HG02970 (cell line): Measurements from ENCODE around the gene SAG.
A peak's percentile ranks its signal among the peaks of the same experiment; 100 is the strongest.
"Not testable (repeated sequence)": the region's sequence is repeated elsewhere in the genome, so short reads cannot be mapped to it uniquely, and the experiment has no call there.

Source experiments
- ATAC-seq: cut with Tn5 transposase; IDR thresholded peaks from one replicate; pipeline ENCODE4 v1.9.1; 2021; ENCODE audit warnings: mild to moderate bottlenecking, moderate library complexity, moderate number of reproducible peaks; ENCODE audit not compliant: unreplicated experiment, low FRiP score

SAG gene

GRCh38 chr2:233328922-233329321, 21.3 kb downstream of the SAG start:
- no peak for ATAC-seq

DNA sequence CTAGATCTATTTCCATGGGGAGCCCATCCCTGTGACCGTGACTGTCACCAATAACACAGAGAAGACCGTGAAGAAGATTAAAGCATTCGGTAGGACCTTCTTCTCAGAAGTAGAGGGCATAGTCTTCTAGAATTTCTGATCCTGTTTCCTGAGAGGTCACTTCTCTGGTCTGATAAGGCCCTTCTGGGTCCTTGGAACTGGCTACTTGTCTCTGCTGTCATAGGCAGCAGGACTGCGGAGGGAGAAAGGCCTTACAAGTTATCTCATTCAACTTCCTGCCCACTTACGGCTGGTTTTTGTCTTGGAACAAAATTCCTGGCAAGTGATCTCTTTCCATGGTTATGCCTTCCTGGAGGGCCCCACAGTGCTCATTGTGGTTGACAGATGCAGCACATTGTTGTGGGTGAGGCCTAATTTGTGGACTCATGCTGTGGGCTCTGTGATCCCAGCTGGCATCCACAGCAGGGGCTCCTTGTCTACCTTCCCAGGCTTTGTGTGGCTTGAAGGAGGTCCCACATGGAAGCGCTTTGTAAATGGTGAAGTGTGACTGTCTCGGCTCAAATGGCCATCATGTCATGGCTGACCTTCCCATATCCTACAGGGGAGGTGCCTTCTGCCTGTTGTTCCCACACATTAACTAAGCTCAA, 22.0 kb downstream of the SAG start:
- ATAC-seq: no peak

DNA sequence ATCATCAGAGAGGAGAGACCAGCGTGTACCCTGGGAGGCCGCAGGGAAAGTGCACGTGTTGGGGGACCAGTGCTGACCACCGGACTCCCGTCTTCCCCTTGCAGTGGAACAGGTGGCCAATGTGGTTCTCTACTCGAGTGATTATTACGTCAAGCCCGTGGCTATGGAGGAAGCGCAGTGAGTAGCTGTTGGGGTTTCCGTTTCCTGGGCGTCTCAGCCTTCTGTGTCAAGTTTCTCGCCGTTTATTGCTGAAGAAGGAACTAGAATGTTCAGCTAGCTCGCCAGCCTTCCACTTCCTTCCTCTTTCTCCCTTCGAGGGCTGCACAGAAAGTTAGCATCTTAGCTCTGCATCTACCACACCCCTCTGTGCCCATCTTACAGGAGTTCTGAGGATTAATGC, 23.9 kb downstream of the SAG start:
- peak; percentile 66 for ATAC-seq

DNA sequence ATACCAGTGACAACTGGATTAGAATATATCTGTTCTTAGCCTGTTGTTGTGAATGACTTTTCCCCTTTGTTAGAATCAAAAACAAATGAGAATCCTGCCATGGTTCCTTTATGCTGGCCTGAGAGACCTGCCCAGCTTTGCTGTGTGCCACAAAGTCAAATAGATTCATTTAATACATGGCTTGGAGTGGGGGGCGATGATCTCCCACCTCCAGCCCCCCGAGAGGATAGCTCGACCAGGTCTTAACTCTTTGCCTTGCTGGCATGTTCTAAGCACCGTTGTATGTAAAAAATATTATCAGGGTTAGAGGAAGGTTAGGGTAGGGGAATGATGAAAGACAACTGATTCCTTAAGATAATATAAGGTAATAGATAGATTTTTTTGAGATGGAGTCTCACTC, 24.5 kb downstream of the SAG start:
- ATAC-seq: no peak

DNA sequence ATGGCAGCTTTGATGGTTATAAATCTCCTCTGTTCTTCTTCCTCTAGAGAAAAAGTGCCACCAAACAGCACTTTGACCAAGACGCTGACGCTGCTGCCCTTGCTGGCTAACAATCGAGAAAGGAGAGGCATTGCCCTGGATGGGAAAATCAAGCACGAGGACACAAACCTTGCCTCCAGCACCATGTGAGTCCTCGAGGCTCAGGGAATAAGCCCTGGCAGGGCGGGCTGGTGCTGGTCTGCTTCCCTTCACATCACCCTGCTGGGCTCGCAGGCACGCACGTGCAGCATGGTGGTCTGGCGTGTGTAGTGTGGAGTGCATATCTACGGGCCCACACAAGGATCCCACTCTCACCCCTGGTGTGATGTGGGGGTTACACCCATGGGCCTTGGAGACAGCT, 27.3 kb downstream of the SAG start:
- ATAC-seq: no peak

DNA sequence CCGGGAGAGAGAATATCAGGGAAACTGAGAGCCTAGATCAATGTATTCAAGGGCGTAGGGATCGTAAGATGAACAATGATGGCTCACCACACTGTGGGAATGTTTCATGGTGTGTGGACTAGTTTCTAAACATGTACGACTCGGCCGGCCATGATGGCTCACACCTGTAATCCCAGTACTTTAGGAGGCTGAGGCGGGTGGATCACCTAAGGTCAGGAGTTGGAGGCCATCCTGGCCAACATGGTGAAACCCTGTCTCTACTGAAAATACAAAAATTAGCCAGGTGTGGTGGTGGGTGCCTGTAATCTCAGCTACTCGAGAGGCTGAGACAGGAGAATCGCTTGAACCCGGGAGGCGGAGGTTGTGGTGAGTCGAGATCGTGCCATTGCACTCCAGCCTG, 28.5 kb downstream of the SAG start:
- not testable (repeated sequence) for ATAC-seq

- ATAC-seq: no peak
These were observed 28.9 kb downstream of the SAG start for GRCh38 chr2:233336541-233336940.

DNA sequence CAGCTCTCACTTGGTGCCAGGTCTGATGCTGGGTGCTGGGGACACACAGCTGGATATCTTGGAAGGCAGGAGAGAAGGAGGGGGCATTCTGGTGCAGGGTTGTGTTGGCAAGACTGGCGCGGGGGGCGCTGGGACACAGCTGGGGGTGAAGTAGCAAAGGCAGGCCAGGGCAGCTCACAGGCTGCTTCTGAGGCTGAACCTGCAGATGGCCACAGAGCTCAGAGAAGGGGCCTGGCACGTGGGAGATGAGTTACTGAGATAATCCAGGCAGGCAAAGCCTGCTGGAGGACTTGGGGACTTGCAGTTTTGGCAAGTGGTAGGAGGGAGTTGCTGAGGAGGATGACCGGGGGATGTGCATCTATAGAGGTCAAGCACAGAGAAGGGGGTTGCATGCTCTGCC, 30.4 kb downstream of the SAG start:
- ATAC-seq: no peak

DNA sequence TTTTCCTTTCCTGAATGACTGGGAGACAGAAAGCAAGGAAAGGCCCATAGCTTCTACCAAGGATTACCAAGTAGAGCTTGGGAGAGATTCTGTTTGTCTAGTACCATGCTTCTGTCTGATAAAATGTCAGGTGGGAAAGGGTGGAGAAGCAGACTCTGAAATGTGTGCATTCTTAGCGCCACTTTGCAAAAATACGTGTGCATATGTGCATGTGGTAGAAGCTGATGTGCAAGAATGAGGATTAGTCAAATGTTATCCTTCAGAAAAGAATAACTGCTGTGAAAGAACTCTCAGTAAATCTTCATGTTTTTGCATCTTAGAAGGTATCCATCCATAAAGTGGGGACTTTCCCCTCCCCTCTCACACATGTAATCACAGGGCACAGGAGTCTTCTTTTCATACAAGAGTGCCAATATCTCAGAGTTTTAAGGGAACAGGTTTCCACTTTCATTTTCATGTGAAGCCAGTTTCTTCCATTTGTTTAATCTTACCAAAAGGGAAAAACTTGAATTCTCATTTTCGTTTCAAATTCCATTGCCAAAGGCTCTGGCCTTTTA, 31.3 kb downstream of the SAG start:
- no peak for ATAC-seq

DNA sequence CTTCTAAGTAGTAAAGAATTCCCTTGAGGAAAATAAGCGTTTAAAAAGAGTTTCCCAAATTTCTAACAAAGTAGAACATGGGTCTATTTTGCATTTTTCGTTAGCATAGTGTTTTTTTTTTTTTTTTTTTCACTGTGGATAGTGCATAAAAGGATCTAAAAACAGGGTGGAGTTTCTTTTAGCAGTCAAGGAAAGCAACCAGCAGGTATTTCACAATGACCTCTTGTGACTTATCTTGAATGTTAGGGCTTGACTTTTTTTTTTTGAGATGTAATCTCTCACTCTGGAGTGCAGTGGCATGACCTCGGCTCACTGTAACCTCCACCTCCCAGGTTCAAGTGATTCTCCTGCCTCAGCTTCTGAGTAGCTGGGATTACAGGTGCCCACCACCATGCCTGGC, 31.8 kb downstream of the SAG start:
- ATAC-seq: no peak

GRCh38 chr2:233341296-233341695, 33.7 kb downstream of the SAG start:
- ATAC-seq: no peak

DNA sequence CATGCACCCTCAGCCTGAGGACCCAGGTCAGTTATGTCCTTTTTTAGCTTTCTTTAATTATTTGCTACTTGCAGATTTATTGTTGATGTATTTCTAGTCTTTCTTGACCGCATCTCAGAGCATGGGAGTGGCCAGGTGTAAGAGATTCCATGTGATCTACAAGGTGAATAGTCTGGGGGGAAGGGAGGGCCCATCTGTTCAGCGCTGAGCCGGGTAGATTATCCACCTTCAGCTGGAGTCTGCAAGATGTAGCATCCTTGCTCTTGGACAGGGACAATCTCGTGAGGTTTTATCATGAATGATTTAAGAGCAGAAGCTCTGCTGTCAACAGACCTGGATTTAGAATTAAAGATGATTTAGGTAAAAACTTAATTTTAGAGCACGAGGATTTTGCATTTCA, 34.7 kb downstream of the SAG start:
- ATAC-seq: no peak

DNA sequence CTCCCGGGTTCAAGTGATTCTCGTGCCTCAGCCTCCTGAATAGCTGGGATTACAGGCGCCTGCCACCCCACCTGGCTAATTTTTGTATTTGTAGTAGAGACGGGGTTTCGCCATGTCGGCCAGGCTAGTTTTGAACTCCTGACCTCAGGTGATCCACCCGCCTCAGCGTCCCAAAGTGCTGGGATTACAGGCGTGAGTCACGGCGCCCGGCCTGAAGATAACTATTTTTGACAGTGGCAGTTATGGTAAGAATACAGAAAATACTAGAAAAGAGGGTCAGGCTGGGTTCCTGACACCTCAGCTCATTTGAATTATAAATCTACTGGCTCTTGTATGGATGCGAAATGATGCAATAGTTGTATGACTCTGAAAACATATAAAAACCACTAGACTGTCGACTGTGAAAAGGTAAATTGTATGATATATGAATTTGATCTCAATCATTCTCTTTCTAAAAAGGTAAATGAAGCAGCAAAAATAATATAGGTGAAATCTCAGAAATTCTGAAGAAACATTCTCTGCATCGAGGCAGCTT, 35.6 kb downstream of the SAG start:
- no peak for ATAC-seq

- ATAC-seq: no peak
These were observed 38.8 kb downstream of the SAG start for GRCh38 chr2:233346376-233346775.

GRCh38 chr2:233346930-233347329, 39.3 kb downstream of the SAG start:
- no peak for ATAC-seq

DNA sequence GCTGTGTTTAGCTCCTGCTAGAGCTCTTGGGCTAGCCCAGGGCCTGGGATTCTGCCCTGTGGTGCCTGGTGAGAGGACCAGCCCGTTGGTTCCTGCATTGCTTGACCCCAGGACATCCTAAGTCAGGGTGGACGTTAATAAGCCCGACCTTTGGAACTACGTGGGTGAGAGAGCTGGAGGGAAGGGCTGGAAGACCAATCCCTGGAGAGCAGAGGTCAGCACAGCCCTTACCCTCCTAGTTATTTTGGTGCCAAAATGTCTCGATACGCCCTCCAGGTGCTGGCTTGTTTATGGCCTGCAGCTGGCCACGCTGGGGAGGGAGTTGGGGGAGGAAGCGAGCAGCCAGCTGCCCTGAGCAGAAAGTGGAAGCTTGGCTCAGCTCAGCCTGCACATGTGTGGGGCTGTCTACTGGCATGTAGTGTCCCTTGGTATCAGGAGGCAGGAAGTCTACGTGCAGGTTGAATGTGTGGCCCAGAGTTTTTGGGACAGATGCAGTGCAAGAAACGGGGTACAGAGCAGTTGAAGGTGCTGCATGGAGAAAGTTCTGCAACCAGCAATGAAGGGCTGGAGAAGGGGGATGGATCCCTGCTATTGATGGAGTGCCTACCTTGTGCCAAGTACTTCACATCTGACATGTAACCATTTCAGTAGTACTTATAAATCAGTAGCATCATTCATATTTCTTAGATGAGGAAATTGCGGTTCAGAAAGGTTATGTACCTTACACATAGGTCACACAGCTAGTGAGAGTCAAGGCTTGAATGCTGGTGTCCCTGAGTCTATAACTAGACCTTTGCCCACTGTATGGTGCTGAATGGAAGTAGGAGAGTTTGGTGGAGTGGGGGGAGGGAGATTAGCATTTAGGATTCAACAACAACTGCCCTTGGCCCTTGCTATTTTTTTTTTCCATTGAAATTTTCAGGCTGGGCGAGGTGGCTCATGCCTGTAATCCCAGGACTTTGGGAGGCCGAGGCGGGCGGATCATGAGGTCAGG, 41.7 kb downstream of the SAG start:
- ATAC-seq: no peak

GRCh38 chr2:233350708-233351107, 43.1 kb downstream of the SAG start:
- no peak for ATAC-seq

GRCh38 chr2:233351423-233351822, 43.8 kb downstream of the SAG start:
- no peak for ATAC-seq

DNA sequence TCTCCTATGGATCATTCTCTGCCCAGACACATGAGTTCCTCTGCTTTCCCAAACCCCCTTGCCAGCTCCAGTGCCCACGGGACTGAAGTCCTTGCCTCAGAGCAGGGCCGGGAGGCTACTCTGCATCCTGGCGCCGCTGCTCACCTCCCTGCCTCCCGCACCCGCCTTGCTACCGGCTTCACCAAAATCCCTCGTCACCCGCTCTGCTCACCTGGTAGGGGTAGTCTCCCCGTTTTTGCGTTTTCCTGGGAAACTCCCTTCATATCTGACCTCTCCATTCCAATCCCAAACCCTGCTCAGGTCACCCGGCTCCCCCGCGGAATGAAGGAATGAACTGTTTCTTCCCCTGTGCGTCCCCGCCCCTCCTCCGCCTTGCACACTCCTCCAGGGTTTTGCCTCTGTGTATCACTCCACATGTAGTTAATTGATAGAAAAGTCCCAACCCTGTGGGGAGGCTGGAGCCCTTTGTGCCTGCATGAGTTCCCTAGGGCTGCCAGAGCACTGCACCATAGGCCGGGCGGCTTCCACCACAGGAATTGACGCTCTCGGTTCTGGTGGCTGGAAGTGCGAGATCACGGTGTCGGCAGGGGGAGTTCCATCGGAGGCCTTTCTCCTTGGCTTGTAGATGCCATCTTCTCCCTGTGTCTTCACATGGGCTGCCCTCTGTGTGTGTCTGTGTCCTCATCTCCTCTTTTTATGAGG, 44.7 kb downstream of the SAG start:
- no peak for ATAC-seq

DNA sequence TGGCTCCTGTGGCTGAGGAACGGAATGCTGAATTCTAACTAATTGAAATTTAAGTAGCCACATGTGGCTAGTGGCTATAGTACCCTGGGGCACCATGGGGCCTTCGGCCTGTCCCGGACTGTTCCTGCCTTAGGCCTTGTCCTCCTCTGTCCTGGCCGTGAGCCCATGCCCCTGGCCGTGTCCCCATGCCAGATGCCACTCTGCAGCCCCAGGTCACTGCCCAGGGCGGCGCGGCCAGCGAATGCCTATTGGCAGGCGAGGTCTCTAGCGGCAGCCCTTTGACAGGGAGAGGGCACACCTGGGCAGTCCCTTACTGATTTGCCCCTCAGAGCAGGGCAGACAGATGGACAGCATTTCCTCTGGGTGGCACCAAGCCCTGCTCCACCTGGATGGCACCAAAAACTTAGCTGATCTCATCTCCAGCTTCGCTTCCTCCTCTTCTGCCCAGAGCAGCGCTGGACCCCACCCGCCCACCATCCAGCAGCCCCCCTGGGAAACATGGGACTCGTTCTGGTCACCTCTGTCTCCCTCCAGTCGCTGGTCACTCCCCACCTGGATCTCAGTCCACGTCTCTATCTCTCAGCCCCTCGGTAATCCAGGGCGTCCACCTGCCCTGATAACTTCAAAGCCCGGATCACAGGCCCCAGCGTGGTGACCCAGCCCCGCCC, 45.6 kb downstream of the SAG start:
- ATAC-seq: no peak
